ENCODE results near the gene TSPAN1.

GRCh38 chr1:46210561-46210960, 35.7 kb downstream of the TSPAN1 start:
- TF ChIP-seq GATA2 (IDR thresholded peaks at IDR 0.05; ENCODE audit: low read depth, low read length) (no peak), GATA3 (IDR thresholded peaks at IDR 0.05; ENCODE audit: low read depth, low read length) (no peak)

All from SH-SY5Y (cell line).